ENCODE measurements around the gene HHIPL1. TPM values are rescaled to one million over a fixed set of nuclear protein-coding genes. Genes with fewer than 3 reads are reported as not detected.

Gene HHIPL1
- total RNA-seq, 2 donors from 2014 or later: 3.0 to 3.4 TPM

- Mint-ChIP-seq H3K4me3 (no peak overlapping the region), H3K4me1 (no peaks in the 10 kb centered on the region), H3K36me3 (ENCODE audit: low read depth) (no peaks in the 10 kb centered on the region), H3K27ac (no peak overlapping the region), H3K27me3 (ENCODE audit: insufficient read depth) (no peaks in the 10 kb centered on the region), H3K9me3 (no peaks in the 10 kb centered on the region)
- Histone ChIP-seq H3K9ac (ENCODE audit: extremely low read depth, low read length, poor library complexity, severe bottlenecking) (no peak overlapping the region), H3K36me3 (ENCODE audit: control insufficient read depth, insufficient read depth, low read length) (no peaks in the 10 kb centered on the region), H3K9me3 (ENCODE audit: control insufficient read depth, low read length) (no peaks in the 10 kb centered on the region), H3K4me3 (ENCODE audit: low read length) (no peak overlapping the region), H3K27me3 (ENCODE audit: control insufficient read depth, insufficient read depth, low read length, poor library complexity, severe bottlenecking) (no peaks in the 10 kb centered on the region), H3K4me1 (ENCODE audit: control insufficient read depth, insufficient read depth, low read length) (no peaks in the 10 kb centered on the region), H3K27ac (ENCODE audit: low read depth, low read length) (no peak overlapping the region)
- TF ChIP-seq CTCF (conservative IDR thresholded peaks at IDR 0.05): no peak
- 93 to 100% methylated on average over 4 to 9 of the region's 9 CpGs for WGBS, 2 experiments (ENCODE audit: insufficient coverage in 1 of 2, insufficient read length in 1 of 2)
- DNase-seq: no peak
These were observed 12.4 kb upstream of the HHIPL1 start for GRCh38 chr14:99632410-99633035.

DNA sequence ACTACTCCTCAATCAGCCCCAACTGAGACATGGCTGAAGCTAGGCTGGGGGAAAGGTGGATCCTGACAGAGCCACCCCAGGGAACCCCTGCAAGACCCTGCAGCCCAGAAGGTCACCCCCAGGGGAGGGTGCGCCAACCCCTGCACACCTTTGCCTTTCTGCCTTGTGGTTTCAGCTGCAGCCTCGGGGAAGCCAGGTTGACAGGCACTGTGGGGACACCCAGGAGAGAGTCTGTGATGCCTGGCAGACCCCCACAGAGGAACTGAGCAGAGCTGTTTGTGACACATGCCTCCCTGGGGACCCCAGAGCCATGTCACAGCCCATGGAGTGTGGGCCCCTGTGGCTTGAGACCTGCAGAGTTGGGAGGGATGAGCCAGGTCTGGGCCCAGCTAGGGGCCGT is 11.8 kb upstream of the HHIPL1 start:
- TF ChIP-seq CTCF (conservative IDR thresholded peaks at IDR 0.05): no peak
- H3K36me3 Mint-ChIP-seq (ENCODE audit: low read depth): no peaks in the 10 kb centered on the region
- DNase-seq: no peak
- 87% methylated on average over 3 of the region's 3 CpGs for WGBS, 2 experiments (ENCODE audit: insufficient coverage in 1 of 2, insufficient read length in 1 of 2)
- Histone ChIP-seq H3K27me3 (ENCODE audit: control insufficient read depth, insufficient read depth, low read length, poor library complexity, severe bottlenecking) (no peaks in the 10 kb centered on the region), H3K9me3 (ENCODE audit: control insufficient read depth, low read length) (no peaks in the 10 kb centered on the region), H3K27ac (ENCODE audit: low read depth, low read length) (no peak overlapping the region), H3K9ac (ENCODE audit: extremely low read depth, low read length, poor library complexity, severe bottlenecking) (no peak overlapping the region), H3K4me1 (ENCODE audit: control insufficient read depth, insufficient read depth, low read length) (no peaks in the 10 kb centered on the region), H3K36me3 (ENCODE audit: control insufficient read depth, insufficient read depth, low read length) (no peaks in the 10 kb centered on the region), H3K4me3 (ENCODE audit: low read length) (no peak overlapping the region)
- H3K27ac Mint-ChIP-seq: no peak overlapping the region
- no peaks in the 10 kb centered on the region for H3K4me1 Mint-ChIP-seq
- H3K9me3 Mint-ChIP-seq: no peaks in the 10 kb centered on the region
- H3K4me3 Mint-ChIP-seq: no peak overlapping the region
- no peaks in the 10 kb centered on the region for H3K27me3 Mint-ChIP-seq (ENCODE audit: insufficient read depth)

DNA sequence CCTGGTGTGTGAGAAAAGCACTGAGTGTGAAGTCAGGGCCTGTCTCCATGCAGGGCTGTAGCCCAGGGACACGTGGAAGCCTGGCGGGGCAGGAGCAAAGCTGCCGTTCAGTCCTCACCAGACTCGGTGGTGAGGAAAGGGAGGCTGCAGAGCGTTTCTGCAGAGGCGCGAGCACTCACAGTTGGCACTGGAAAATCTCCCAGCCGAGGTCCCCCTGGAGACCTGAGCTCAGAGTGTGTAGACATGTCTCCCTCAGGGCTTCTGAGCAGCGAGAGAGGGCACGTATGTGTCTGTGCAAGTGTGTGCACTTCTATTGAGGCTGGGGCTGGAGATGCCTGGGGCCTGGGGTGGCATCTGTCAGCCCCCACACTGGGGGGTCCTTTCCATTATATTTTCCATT is 11.0 kb upstream of the HHIPL1 start:
- Histone ChIP-seq H3K4me3 (ENCODE audit: low read length) (no peak overlapping the region), H3K4me1 (ENCODE audit: control insufficient read depth, insufficient read depth, low read length) (no peaks in the 10 kb centered on the region), H3K36me3 (ENCODE audit: control insufficient read depth, insufficient read depth, low read length) (no peaks in the 10 kb centered on the region), H3K9ac (ENCODE audit: extremely low read depth, low read length, poor library complexity, severe bottlenecking) (no peak overlapping the region), H3K27me3 (ENCODE audit: control insufficient read depth, insufficient read depth, low read length, poor library complexity, severe bottlenecking) (no peaks in the 10 kb centered on the region), H3K27ac (ENCODE audit: low read depth, low read length) (no peak overlapping the region), H3K9me3 (ENCODE audit: control insufficient read depth, low read length) (no peaks in the 10 kb centered on the region)
- DNase-seq: no peak
- Mint-ChIP-seq H3K9me3 (no peaks in the 10 kb centered on the region), H3K4me3 (no peak overlapping the region), H3K27me3 (ENCODE audit: insufficient read depth) (no peaks in the 10 kb centered on the region), H3K4me1 (no peaks in the 10 kb centered on the region), H3K36me3 (ENCODE audit: low read depth) (no peaks in the 10 kb centered on the region), H3K27ac (no peak overlapping the region)
- no peak for TF ChIP-seq CTCF (conservative IDR thresholded peaks at IDR 0.05)
- 75 to 85% methylated on average over 3 to 10 of the region's 10 CpGs for WGBS, 2 experiments (ENCODE audit: insufficient coverage in 1 of 2, insufficient read length in 1 of 2)
